ENCODE data around the gene RPL35A.

Gene RPL35A

GRCh38 chr3:197996855-197997254, 46.9 kb downstream of the RPL35A start:
- TF ChIP-seq POLR2AphosphoS5 (IDR thresholded peaks at IDR 0.05; ENCODE audit: low read depth, low read length): no peak
- no peak for TF ChIP-seq TAF1 (IDR thresholded peaks at IDR 0.05; ENCODE audit: borderline replicate concordance, insufficient read depth, low read length)
- TF ChIP-seq REST (IDR thresholded peaks at IDR 0.05; ENCODE audit: insufficient read depth in 1 of 2, low read depth in 2 of 2, low read length in 2 of 2): no peak
- TF ChIP-seq SIN3A (IDR thresholded peaks at IDR 0.05; ENCODE audit: borderline replicate concordance, insufficient read depth, low read length): no peak
- TF ChIP-seq FOXP2 (optimal IDR thresholded peaks at IDR 0.05; ENCODE audit: borderline replicate concordance, extremely low read depth, extremely low read length, insufficient read depth): no peak

GRCh38 chr3:197997936-197998335, 47.9 kb downstream of the RPL35A start:
- TF ChIP-seq REST (IDR thresholded peaks at IDR 0.05; ENCODE audit: insufficient read depth in 1 of 2, low read depth in 2 of 2, low read length in 2 of 2) (no peak), TAF1 (IDR thresholded peaks at IDR 0.05; ENCODE audit: borderline replicate concordance, insufficient read depth, low read length) (no peak), POLR2AphosphoS5 (IDR thresholded peaks at IDR 0.05; ENCODE audit: low read depth, low read length) (no peak), FOXP2 (optimal IDR thresholded peaks at IDR 0.05; ENCODE audit: borderline replicate concordance, extremely low read depth, extremely low read length, insufficient read depth) (no peak), SIN3A (IDR thresholded peaks at IDR 0.05; ENCODE audit: borderline replicate concordance, insufficient read depth, low read length) (no peak)
